Right kidney (tissue), 1 donor: ENCODE measurements around the gene SERPINB2.
"Not testable (repeated sequence)": the region's sequence is repeated elsewhere in the genome, so short reads cannot be mapped to it uniquely, and the experiment has no call there.

Experiments used
- DNase-seq: peaks from one replicate; pipeline ENCODE4 v3.0.0-alpha.2; 2016

Gene SERPINB2

GRCh38 chr18:63888470-63889190 lies 1.1 kb downstream of the SERPINB2 start:
- DNase-seq, result no peak

DNA sequence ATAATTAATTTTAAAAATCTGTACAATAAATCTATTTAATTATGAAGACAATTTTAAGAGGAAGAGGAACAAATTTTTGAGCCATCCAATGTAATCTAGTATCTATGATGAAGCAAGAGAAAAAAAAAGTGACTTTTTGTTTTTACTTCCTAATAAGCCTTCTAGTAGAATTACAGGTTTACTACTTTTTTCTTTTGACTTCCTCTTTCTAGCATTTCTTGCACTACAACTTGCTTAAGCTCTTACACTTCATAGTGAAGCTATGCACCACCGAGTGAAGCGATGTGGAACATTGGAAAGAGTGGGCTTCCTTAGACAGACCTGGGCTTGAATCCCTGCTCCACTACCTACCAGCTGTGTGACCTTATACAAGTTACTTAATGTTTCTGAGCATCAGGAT lies 2.1 kb downstream of the SERPINB2 start:
- DNase-seq, result no peak

DNA sequence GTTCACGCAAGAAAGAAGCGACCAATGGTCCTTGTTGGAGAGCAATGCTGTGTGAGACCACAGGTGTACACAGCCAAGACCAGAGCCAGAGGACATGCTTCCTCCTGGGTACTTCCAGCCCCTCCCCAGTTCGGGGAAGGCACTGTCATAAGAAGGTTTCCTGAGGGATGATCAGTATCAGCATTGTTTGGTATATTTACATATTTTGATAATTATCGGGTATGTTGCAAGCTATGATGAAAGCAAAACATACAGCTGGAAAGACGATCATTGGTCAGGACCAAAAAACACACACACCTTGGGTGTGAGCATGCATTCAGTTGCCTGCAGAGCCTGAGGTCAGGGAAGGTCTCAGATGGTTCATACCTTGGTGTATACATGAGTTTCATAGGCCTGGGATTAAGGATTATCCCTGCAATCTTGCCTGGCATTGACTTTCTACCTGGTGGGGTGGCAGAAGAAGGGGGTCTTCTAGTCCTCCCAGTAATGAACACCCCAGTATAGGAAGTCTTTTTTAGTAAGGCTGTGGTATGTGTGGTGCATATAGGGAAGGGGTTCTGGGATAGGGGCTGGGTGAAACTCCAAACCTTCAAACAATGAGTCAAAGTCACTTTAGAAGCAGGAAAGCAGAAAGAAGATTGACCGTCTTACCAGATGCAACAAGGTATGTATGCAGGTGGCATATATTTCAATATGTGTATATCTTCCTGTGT lies 2.9 kb downstream of the SERPINB2 start:
- no peak for DNase-seq

- DNase-seq, result no peak
Measured at GRCh38 chr18:63890950-63891304, 3.4 kb downstream of the SERPINB2 start.

- DNase-seq, result no peak
Measured at GRCh38 chr18:63892566-63892965, 5.1 kb downstream of the SERPINB2 start.

DNA sequence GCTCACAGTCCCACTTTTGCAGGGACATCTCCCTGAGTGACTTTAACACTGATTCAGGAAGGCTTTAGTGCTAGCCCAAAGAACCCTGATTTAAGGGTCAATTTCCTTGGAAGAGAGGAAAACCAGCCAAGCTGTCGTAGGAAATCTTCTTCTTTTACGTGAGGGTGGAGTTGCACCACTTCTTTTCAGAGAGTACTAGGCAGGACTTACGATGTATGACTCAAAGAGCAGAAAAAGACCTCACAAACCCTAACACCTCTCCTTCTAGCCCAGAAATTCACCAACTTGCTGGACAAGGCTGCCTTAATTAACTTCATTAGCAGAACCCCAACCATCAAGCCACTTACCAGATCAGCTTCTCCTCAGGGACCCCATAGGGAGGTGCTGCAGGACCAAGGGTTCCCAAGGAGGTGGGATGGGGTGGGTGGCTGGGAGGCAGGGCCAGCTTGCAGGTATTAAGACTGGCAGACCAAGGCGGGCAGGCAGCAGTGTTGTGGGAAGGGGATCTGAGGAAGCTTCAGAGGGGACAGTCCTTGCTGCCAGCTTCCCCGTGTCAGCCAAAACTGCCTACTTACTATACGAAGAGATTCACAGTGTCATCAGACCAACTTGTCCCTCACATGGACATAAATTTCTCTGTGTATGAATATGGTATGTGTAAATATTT lies 6.7 kb downstream of the SERPINB2 start:
- no peak for DNase-seq

DNA sequence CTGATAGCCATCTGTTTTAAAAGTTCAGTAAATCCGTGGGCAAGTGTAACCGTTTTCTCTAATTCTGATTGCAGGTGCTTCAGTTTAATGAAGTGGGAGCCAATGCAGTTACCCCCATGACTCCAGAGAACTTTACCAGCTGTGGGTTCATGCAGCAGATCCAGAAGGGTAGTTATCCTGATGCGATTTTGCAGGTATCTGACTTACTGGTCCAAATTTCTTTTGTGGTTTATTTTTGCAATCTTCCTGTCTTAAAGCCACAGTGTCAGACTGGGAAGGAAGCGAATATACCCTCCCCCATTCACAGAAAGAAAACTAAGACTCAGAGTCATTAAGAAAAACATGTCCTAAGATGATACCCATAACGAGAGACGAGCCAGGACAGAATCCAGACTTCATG lies 7.7 kb downstream of the SERPINB2 start:
- DNase-seq, result no peak

- DNase-seq, result no peak
Measured at GRCh38 chr18:63897072-63897471, 9.6 kb downstream of the SERPINB2 start.

DNA sequence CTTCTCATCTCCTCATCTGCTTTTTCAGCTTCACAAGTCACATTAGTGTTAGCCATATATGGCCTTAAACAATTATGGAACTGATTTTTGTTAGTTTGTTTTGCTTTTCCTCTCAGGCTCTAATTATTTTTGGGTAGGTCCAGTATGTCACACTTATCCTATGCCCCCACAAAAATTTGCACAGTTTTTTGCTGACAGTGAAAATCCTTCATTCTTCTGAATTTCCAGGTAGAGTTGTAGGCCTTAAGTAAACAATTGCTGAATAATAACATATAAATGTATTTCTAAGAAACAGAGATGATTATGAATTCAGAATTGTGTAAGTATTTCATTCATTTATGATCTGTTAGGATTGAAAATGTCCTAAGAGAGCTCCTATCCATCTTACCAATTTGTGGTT lies 11.7 kb downstream of the SERPINB2 start:
- no peak for DNase-seq

DNA sequence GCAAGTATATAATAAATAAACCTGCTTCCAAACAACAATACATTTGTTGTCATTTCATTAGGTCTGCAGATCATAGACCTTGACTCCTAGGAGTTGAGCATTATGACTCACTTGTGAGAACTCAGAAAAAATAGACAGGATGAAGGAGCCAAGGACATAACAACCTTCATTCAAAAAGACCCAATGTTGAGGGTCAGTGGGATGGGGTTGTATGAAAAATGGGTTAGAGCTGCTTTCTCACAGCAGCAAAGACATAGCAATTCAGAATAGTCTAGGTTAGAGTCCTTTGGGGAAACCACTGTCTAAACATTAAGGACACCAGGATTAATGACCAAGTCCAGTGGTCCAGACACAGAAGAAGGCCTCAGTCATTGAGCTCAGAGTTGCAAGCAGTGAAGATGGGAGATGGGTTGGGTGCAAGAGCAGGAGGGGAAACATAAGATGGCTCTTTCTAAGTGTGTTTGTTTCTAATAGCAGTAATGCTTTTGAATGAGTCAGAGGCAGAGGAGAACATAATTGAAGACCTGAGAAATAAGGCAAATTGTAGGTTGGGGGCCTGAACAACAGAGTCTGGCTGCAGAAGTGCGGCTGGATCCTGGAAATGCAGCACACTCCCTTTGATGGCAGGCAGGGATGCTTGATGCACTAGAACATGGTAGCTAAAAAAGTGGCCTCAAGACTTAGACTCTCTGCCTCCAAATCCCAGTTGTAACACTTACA lies 16.5 kb downstream of the SERPINB2 start:
- no peak for DNase-seq

GRCh38 chr18:63904694-63905093 lies 17.2 kb downstream of the SERPINB2 start:
- DNase-seq, result no peak

GRCh38 chr18:63905361-63905760 lies 17.9 kb downstream of the SERPINB2 start:
- DNase-seq, result no peak

DNA sequence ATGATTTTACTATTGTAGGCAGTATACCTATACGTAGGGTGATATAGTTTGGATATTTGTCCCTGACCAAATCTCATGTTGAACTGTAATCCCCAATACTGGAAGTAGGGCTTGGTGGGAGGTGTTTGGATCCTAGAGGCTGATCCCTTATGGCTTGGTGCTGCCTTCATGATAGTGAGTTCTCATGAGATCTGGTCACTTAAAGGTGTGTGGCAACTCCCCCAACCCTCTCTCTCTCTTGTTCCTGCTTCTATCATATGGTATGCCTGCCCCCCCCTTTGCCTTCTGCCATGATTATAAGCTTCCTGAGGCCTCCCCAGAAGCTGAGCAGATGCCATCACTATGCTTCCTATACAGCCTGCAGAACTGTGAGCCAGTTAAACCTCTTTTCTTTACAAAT lies 18.6 kb downstream of the SERPINB2 start:
- DNase-seq, result no peak

DNA sequence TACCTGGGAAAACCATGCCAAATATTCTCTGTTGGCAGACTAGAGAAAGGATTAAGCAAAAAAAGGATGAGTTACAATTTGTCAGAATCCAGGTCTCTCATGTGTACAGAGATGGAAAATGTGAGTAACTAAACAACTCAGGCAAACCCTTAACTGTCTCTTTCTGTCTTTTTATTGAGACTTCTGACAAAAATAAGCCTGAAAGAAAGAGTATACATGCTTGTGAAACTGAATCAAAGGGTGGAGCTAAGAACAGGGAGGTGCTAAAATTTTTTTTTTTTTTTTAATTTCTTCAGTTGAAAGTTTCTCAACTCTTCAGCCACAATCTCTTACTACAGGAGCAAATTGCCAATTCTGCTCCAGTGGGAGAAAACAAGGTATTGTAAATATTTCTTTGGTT lies 20.2 kb downstream of the SERPINB2 start, which contains the start of gene SERPINB10:
TSS of gene SERPINB10 (plus strand) at position 295 of the 400 bp plus-strand sequence. CDS start 7,553 bp downstream, outside the sequence.
- DNase-seq, result no peak

DNA sequence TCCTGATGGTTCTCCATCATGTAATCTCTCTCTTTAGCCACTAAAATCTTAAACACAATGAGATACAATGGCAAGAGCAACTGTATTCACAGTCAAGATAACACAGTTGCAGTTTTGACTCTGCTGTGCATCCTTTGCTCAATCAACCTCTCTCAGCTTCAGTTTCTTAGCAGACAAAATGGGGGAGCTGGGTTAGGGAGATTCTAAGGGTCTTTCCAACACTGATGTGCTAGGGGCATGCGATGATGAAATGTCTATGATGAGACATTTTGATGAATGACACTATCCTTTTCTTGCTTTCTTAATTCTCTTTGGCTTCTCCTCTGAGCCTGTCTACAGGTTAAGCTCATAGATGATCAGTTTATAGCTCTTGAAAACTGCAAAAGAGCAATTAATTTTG lies 21.4 kb downstream of the SERPINB2 start:
- no peak for DNase-seq

DNA sequence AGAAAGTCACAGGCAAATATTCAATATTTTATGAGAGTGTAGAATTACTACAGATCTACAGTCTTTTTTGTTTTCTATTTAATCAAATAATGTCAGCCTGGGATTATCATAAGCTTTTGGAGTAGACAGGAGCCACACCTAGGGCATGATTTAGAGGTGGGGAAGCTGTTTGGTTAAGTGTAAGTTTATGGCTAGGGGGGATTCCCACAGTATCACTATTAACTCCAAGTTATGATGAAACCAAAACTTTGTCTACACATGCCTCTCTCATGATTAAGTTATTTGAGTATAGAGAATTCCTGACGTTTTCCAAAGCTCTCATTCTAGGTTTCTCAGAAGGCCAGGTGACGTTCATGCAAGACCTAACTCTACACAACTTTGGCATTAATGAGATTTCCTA lies 22.4 kb downstream of the SERPINB2 start:
- no peak for DNase-seq

GRCh38 chr18:63917817-63918216 lies 30.3 kb downstream of the SERPINB2 start:
- no peak for DNase-seq

GRCh38 chr18:63922049-63922448 lies 34.5 kb downstream of the SERPINB2 start:
- no peak for DNase-seq

- no peak for DNase-seq
Measured at GRCh38 chr18:63924551-63924950, 37.0 kb downstream of the SERPINB2 start.

DNA sequence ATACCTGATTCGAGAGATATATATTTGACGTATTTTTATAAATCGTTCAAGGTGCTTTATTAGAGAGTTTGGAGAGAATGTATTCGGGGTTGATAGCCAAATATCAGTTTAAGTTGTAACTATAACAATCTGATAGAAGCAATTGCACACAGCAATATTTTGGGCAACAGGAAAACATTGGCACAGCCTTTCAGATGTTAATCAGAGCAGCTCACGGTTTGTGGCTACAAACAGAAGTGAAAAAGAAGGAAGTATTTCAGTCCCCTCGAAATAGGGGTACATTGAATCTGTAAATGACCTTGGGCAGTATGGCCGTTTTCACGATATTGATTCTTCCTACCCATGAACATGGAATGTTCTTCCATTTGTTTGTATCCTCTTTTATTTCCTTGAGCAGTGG lies 40.8 kb downstream of the SERPINB2 start:
- no peak for DNase-seq

DNA sequence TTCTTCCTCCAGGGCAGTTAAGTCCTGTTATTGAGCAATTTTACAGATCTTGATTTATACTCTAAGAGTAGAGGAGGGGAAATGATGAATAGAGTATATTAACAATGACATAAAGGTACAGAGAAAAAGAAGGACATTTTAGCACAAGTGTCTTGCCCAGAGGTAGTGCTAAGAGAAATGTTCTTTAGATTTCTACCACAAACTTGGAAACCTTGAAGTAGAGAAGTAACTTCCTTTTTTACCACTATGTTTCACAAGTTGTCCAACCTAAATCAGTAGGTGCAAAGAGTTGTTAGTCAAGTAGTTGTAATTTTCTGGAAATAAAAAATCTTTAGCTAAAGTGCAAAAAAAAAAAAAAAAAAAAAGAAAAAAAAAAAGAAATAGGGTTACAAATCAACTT lies 41.9 kb downstream of the SERPINB2 start:
- not testable (repeated sequence) for DNase-seq

GRCh38 chr18:63930773-63931354 lies 43.4 kb downstream of the SERPINB2 start:
- DNase-seq, result no peak
